ENCODE measurements around the gene ENTREP1. TPM values are rescaled to one million over a fixed set of nuclear protein-coding genes. Genes with fewer than 3 reads are reported as not detected.

ENTREP1 gene
- total RNA-seq, 2 experiments from 2014 or later = not detected

GRCh38 chr9:69317081-69317480 lies 7.9 kb upstream of the ENTREP1 start:
- POLR2A ChIA-PET = no interaction called here
- Histone ChIP-seq H4K20me1 (ENCODE audit: insufficient read depth, low read length) (no peaks in the 10 kb centered on the region), H3K36me3 (ENCODE audit: insufficient read depth, low read length) (no peaks in the 10 kb centered on the region), H3K4me2 (ENCODE audit: low read length) (no peak overlapping the region), H3K9me3 (ENCODE audit: low read length) (0 out of 2 replicates have a peak, but pooled peaks cover 9% of the 10 kb centered on the region), H3K27ac (ENCODE audit: low read depth, low read length, poor library complexity, severe bottlenecking) (no peak overlapping the region), H3K79me2 (ENCODE audit: insufficient read depth, low read depth, low read length) (no peaks in the 10 kb centered on the region), H3K9me2 (ENCODE audit: insufficient read depth, low read length) (no peaks in the 10 kb centered on the region), H3K4me3 (ENCODE audit: low read depth, low read length, poor library complexity, severe bottlenecking) (no peak overlapping the region), H2AFZ (ENCODE audit: low read length) (no peak overlapping the region), H3K4me1 (ENCODE audit: insufficient read depth, low read length, poor library complexity, severe bottlenecking) (no peaks in the 10 kb centered on the region)
- BruUV-seq (replicated peaks) = no TSS peak
- intact Hi-C loops (cut with micrococcal nuclease; ENCODE audit: unreplicated experiment) = no loop called here
- DNase-seq (ENCODE audit: low spot score) = no peak
- TF ChIP-seq EZH2phosphoT487 (IDR thresholded peaks at IDR 0.05; ENCODE audit: borderline replicate concordance, low read depth, low read length) (no peak), CTCF (conservative IDR thresholded peaks at IDR 0.05; ENCODE audit: low read length) (no peak)
- CTCF ChIA-PET (ENCODE audit: unreplicated experiment) = no interaction called here

GRCh38 chr9:69317894-69318293 lies 7.1 kb upstream of the ENTREP1 start:
- Histone ChIP-seq H3K9me2 (ENCODE audit: insufficient read depth, low read length) (no peaks in the 10 kb centered on the region), H4K20me1 (ENCODE audit: insufficient read depth, low read length) (no peaks in the 10 kb centered on the region), H3K27ac (ENCODE audit: low read depth, low read length, poor library complexity, severe bottlenecking) (no peak overlapping the region), H3K9me3 (ENCODE audit: low read length) (0 out of 2 replicates have a peak, but pooled peaks cover 9% of the 10 kb centered on the region), H2AFZ (ENCODE audit: low read length) (no peak overlapping the region), H3K4me1 (ENCODE audit: insufficient read depth, low read length, poor library complexity, severe bottlenecking) (no peaks in the 10 kb centered on the region), H3K4me2 (ENCODE audit: low read length) (no peak overlapping the region), H3K4me3 (ENCODE audit: low read depth, low read length, poor library complexity, severe bottlenecking) (no peak overlapping the region), H3K36me3 (ENCODE audit: insufficient read depth, low read length) (no peaks in the 10 kb centered on the region), H3K79me2 (ENCODE audit: insufficient read depth, low read depth, low read length) (no peaks in the 10 kb centered on the region)
- no peak for DNase-seq (ENCODE audit: low spot score)
- CTCF ChIA-PET (ENCODE audit: unreplicated experiment) = no interaction called here
- no peak for TF ChIP-seq CTCF (conservative IDR thresholded peaks at IDR 0.05; ENCODE audit: low read length)
- no peak for TF ChIP-seq EZH2phosphoT487 (IDR thresholded peaks at IDR 0.05; ENCODE audit: borderline replicate concordance, low read depth, low read length)
- POLR2A ChIA-PET = no interaction called here
- intact Hi-C loops (cut with micrococcal nuclease; ENCODE audit: unreplicated experiment) = no loop called here
- BruUV-seq (replicated peaks) = no TSS peak

GRCh38 chr9:69319324-69320025 lies 5.5 kb upstream of the ENTREP1 start:
- Histone ChIP-seq H3K4me2 (ENCODE audit: low read length) (no peak overlapping the region), H3K4me1 (ENCODE audit: insufficient read depth, low read length, poor library complexity, severe bottlenecking) (no peaks in the 10 kb centered on the region), H3K4me3 (ENCODE audit: low read depth, low read length, poor library complexity, severe bottlenecking) (no peak overlapping the region), H3K27ac (ENCODE audit: low read depth, low read length, poor library complexity, severe bottlenecking) (no peak overlapping the region), H2AFZ (ENCODE audit: low read length) (no peak overlapping the region), H3K79me2 (ENCODE audit: insufficient read depth, low read depth, low read length) (no peaks in the 10 kb centered on the region), H3K9me3 (ENCODE audit: low read length) (no peaks in the 10 kb centered on the region), H4K20me1 (ENCODE audit: insufficient read depth, low read length) (no peaks in the 10 kb centered on the region), H3K9me2 (ENCODE audit: insufficient read depth, low read length) (no peaks in the 10 kb centered on the region), H3K36me3 (ENCODE audit: insufficient read depth, low read length) (no peaks in the 10 kb centered on the region)
- intact Hi-C loops (cut with micrococcal nuclease; ENCODE audit: unreplicated experiment) = no loop called here
- POLR2A ChIA-PET = no interaction called here
- TF ChIP-seq EZH2phosphoT487 (IDR thresholded peaks at IDR 0.05; ENCODE audit: borderline replicate concordance, low read depth, low read length) (no peak), CTCF (conservative IDR thresholded peaks at IDR 0.05; ENCODE audit: low read length) (no peak)
- no peak for DNase-seq (ENCODE audit: low spot score)
- CTCF ChIA-PET (ENCODE audit: unreplicated experiment) = no interaction called here
- no TSS peak for BruUV-seq (replicated peaks)
